ENCODE results near the gene NADSYN1. TPM values are rescaled to one million over a fixed set of nuclear protein-coding genes. Genes with fewer than 3 reads are reported as not detected.
"Not testable (repeated sequence)": the region's sequence is repeated elsewhere in the genome, so short reads cannot be mapped to it uniquely, and the experiment has no call there.

The NADSYN1 gene
- total and polyA plus RNA-seq, 2 of the 13 experiments (the other 11 are each of a cell fraction or from before 2014, with no cell fraction given), result 35.7 to 51.5 TPM

DNA sequence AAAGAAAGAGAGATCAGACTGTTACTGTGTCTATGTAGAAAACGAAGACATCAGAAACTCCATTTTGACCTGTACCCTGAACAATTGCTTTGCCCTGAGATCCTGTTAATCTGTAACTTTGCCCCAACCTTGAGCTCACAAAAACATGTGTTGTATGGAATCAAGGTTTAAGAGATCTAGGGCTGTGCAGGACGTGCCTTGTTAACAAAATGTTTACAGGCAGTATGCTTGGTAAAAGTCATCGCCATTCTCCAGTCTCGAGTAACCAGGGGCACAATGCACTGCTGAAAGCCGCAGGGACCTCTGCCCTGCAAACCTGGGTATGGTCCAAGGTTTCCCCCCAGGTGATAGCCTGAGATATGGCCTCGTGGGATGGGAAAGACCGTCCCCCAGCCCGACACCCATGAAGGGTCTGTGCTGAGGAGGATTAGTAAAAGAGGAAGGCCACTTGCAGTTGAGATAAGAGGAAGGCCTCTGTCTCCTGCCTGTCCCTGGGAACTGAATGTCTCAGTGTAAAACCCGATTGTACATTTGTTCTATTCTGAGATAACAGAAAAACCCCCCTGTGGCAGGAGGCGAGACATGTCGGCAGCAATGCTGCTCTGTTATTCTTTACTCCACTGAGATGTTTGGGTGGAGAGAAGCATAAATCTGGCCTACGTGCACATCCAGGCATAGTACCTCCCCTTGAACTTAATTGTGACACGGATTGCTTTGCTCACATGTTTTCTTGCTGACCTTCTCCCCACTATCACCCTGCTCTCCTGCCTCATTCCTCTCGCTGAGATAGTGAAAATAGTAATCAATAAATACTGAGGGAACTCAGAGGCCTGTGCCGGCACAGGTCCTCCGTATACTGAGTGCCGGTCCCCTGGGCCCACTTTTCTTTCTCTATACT lies 82.0 kb downstream of the NADSYN1 start (continued):
- 0 out of 2 replicates have a peak, but pooled peaks have one; percentile 47 for TF ChIP-seq ZNF607 (CRISPR knock-in tag; IDR thresholded peaks at IDR 0.05; ENCODE audit: borderline replicate concordance)
- TF ChIP-seq ZNF331 (CRISPR knock-in tag; IDR thresholded peaks at IDR 0.05), result 0 out of 2 replicates have a peak, but pooled peaks have one; percentile 17
- TF ChIP-seq RXRA (CRISPR knock-in tag; IDR thresholded peaks at IDR 0.05), result peak; percentile 62; the same call in 1 of the 2 replicates
- TF ChIP-seq TFE3 (CRISPR knock-in tag; IDR thresholded peaks at IDR 0.05), result peak; percentile 80; the same call in 1 of the 2 replicates
- TF ChIP-seq CREM (IDR thresholded peaks at IDR 0.05), result peak; percentile 27
- not testable (repeated sequence) for TF ChIP-seq CREM (CRISPR knock-in tag; IDR thresholded peaks at IDR 0.05)
- peak; percentile 72 for TF ChIP-seq ZNF687 (CRISPR knock-in tag; IDR thresholded peaks at IDR 0.05)
- TF ChIP-seq ZNF790 (CRISPR knock-in tag; IDR thresholded peaks at IDR 0.05; ENCODE audit: borderline replicate concordance), result peak; percentile 37; the same call in 1 of the 2 replicates
- TF ChIP-seq ZNF205 (CRISPR knock-in tag; IDR thresholded peaks at IDR 0.05), result 0 out of 2 replicates have a peak, but pooled peaks have one; percentile 18
- TF ChIP-seq KAT8 (CRISPR knock-in tag; IDR thresholded peaks at IDR 0.05), result peak; percentile 23; the same call in 1 of the 2 replicates
- TF ChIP-seq ZNF800 (CRISPR knock-in tag; IDR thresholded peaks at IDR 0.05), result peak; percentile 47
- TF ChIP-seq HNF1A (IDR thresholded peaks at IDR 0.05; ENCODE audit: low read depth), result peak; percentile 86
- peak; percentile 83; the same call in 1 of the 2 replicates for TF ChIP-seq HNF1A (CRISPR knock-in tag; IDR thresholded peaks at IDR 0.05; ENCODE audit: borderline replicate concordance)
- peak; percentile 47 for TF ChIP-seq SALL1 (CRISPR knock-in tag; IDR thresholded peaks at IDR 0.05)
- TF ChIP-seq ELF3 (CRISPR knock-in tag; IDR thresholded peaks at IDR 0.05), result peak; percentile 55
- 0 out of 2 replicates have a peak, but pooled peaks have one; percentile 30 for TF ChIP-seq ZNF543 (CRISPR knock-in tag; IDR thresholded peaks at IDR 0.05)
- TF ChIP-seq BRD4 (CRISPR knock-in tag; IDR thresholded peaks at IDR 0.05), result peak; percentile 55
